B cell (primary cell): ENCODE results near the gene STX8. TPM values are rescaled to one million over a fixed set of nuclear protein-coding genes. Genes with fewer than 3 reads are reported as not detected.

ENCODE experiments used
- ATAC-seq: fragments of 200-7000 bp; cut with Tn5 transposase; one replicate; pipeline ENCODE4 v1.10.0; 2021; ENCODE audit warnings: low read depth, mild to moderate bottlenecking, moderate number of reproducible peaks, moderate library complexity
- CTCF ChIA-PET: fragments of 350-600 bp; sonication (Branson Sonifier 250); formaldehyde crosslinking; loops from one replicate; lab custom pipeline; 2021; ENCODE audit warnings: antibody characterized with exemption, inconsistent platforms; lab: Charles Lee
- POLR2A ChIA-PET: fragments of 350-600 bp; sonication (Branson Sonifier 250); formaldehyde crosslinking; loops from one replicate; lab custom pipeline; 2021; ENCODE audit warnings: antibody characterized with exemption; lab: Charles Lee
- DNase-seq: peaks from one replicate; pipeline ENCODE4 v3.0.0; 2013
- H2AFZ ChIP-seq: 2 replicates; pipeline ENCODE4 v1.6.1; 2012; ENCODE audit warnings: mild to moderate bottlenecking, low read depth, low read length; ENCODE audit not compliant: insufficient read depth, poor library complexity, severe bottlenecking
- H3K27ac ChIP-seq, 2 donors: 1 replicate in 1 of 2; 2 replicates in 1 of 2; pipeline ENCODE4 v1.5.1; 2012 to 2013; ENCODE audit warnings: low read length in 2 of 2, mild to moderate bottlenecking in 2 of 2, moderate library complexity in 1 of 2
- H3K27me3 ChIP-seq, 4 experiments: fragments of 200-600 bp in 1 of 4; sonication (generic) in 1 of 4; replicated peaks in 1 of 4; 1 replicate in 2 of 4; 2 replicates in 2 of 4; pipeline versions ENCODE4 v1.6.1 to v1.7.0; 2013 to 2016; ENCODE audit warnings: low read length in 3 of 4, mild to moderate bottlenecking in 2 of 4, mixed read lengths in 1 of 4, moderate library complexity in 1 of 4; ENCODE audit not compliant: insufficient read depth in 4 of 4, control insufficient read depth in 3 of 4; ENCODE audit errors: control extremely low read depth in 1 of 4
- H3K36me3 ChIP-seq, 2 experiments: replicated peaks in 1 of 2; 1 replicate in 1 of 2; 2 replicates in 1 of 2; pipeline versions ENCODE4 v1.6.1 to v1.7.1; 2013; ENCODE audit warnings: low read length in 1 of 2; ENCODE audit not compliant: insufficient read depth in 2 of 2, control insufficient read depth in 1 of 2; ENCODE audit errors: control extremely low read depth in 1 of 2, extremely low read depth in 1 of 2
- H3K4me1 ChIP-seq, 2 donors: fragments of 200-600 bp in 1 of 2; sonication (generic) in 1 of 2; 1 replicate in 1 of 2; 2 replicates in 1 of 2; pipeline versions ENCODE4 v1.5.1 to v1.6.1; 2013 to 2017; ENCODE audit warnings: low read length in 2 of 2; ENCODE audit not compliant: control insufficient read depth in 2 of 2, insufficient read depth in 2 of 2
- H3K4me2 ChIP-seq: replicated peaks from 2 replicates; pipeline ENCODE3; 2012; ENCODE audit warnings: mild to moderate bottlenecking, low read depth, low read length; ENCODE audit not compliant: poor library complexity, severe bottlenecking
- H3K4me3 ChIP-seq, 5 experiments: fragments of 200-600 bp in 1 of 5; sonication (generic) in 1 of 5; 1 replicate in 3 of 5; 2 replicates in 2 of 5; pipeline versions ENCODE4 v1.5.1 to v1.7.0; 2011 to 2016; ENCODE audit warnings: low read length in 4 of 5, mild to moderate bottlenecking in 4 of 5, low read depth in 2 of 5, control low read depth in 1 of 5, moderate library complexity in 1 of 5; ENCODE audit not compliant: insufficient read depth in 1 of 5; ENCODE audit errors: control extremely low read depth in 1 of 5, extremely low read depth in 1 of 5
- H3K79me2 ChIP-seq: fragments of 200-600 bp; sonication (generic); one replicate; pipeline ENCODE4 v1.6.0; 2016; ENCODE audit warnings: low read length; ENCODE audit not compliant: control insufficient read depth, insufficient read depth
- H3K9ac ChIP-seq: fragments of 200-600 bp; sonication (generic); 2 replicates; pipeline ENCODE4 v1.6.1; 2017; ENCODE audit warnings: mild to moderate bottlenecking, low read length, moderate library complexity
- H3K9me3 ChIP-seq, 3 donors: one replicate each; pipeline versions ENCODE4 v1.6.1 to v1.7.1; 2013; ENCODE audit warnings: low read length in 2 of 3; ENCODE audit not compliant: control insufficient read depth in 2 of 3, insufficient read depth in 1 of 3; ENCODE audit errors: control extremely low read depth in 1 of 3
- H4K20me1 ChIP-seq: 2 replicates; pipeline ENCODE4 v1.6.0; 2012; ENCODE audit warnings: mild to moderate bottlenecking, low read length; ENCODE audit not compliant: insufficient read depth, control insufficient read depth, poor library complexity, severe bottlenecking
- H3K27ac Mint-ChIP-seq: one replicate; pipeline ENCODE4 v1.8.0; 2021; ENCODE audit warnings: mixed read lengths
- H3K27me3 Mint-ChIP-seq: one replicate; pipeline ENCODE4 v1.8.0; 2021; ENCODE audit warnings: mixed read lengths
- H3K4me1 Mint-ChIP-seq: one replicate; pipeline ENCODE4 v1.8.0; 2021; ENCODE audit warnings: mixed read lengths
- H3K4me3 Mint-ChIP-seq: one replicate; pipeline ENCODE4 v1.8.0; 2021; ENCODE audit warnings: mixed read lengths
- H3K9me3 Mint-ChIP-seq: one replicate; pipeline ENCODE4 v1.8.0; 2022; ENCODE audit warnings: mixed read lengths; ENCODE audit not compliant: insufficient read depth
- EZH2 ChIP-seq: IDR thresholded peaks from 2 replicates; pipeline ENCODE4 v1.6.1; 2012; ENCODE audit warnings: borderline replicate concordance, low read depth, mild to moderate bottlenecking, moderate library complexity, low read length; ENCODE audit not compliant: insufficient read depth, poor library complexity, severe bottlenecking
- WGBS: methylation state at CpG from one replicate; pipeline ENCODE4 v1.1.5; 2013; ENCODE audit warnings: missing lambda C conversion rate; ENCODE audit not compliant: insufficient coverage; 5-methylcytosine and 5-hydroxymethylcytosine counted together
- intact Hi-C: fragments of 100-400 bp; cut with micrococcal nuclease; formaldehyde crosslinking; loops from one replicate; pipeline ENCODE4 v1.10.0; 2022
- polyA plus RNA-seq: library from polyadenylated mRNA; depleted of rRNA; stranded (reverse); fragments of >200 nt; gene quantifications from 2 replicates; pipeline ENCODE4 v1.2.3, GENCODE V29; 2012
- total RNA-seq, 2 donors: library from RNA; stranded (reverse); fragments of 120-200 nt in 1 of 2; gene quantifications; 1 replicate in 1 of 2; 2 replicates in 1 of 2; pipeline versions ENCODE4 v1.2.3 to v1.2.4, GENCODE V29; 2013 to 2022
- TF ChIP-seq, protein P1 (sequence below): fragments of 200-600 bp; IDR thresholded peaks from one replicate; pipeline ENCODE4 v1.8.0; 2022; ENCODE audit warnings: antibody characterized with exemption, mild to moderate bottlenecking

STX8 gene
- total and polyA plus RNA-seq, 2 donors (not counting 1 experiment from before 2014, with no cell fraction given), result 35.8 to 61.5 TPM

DNA sequence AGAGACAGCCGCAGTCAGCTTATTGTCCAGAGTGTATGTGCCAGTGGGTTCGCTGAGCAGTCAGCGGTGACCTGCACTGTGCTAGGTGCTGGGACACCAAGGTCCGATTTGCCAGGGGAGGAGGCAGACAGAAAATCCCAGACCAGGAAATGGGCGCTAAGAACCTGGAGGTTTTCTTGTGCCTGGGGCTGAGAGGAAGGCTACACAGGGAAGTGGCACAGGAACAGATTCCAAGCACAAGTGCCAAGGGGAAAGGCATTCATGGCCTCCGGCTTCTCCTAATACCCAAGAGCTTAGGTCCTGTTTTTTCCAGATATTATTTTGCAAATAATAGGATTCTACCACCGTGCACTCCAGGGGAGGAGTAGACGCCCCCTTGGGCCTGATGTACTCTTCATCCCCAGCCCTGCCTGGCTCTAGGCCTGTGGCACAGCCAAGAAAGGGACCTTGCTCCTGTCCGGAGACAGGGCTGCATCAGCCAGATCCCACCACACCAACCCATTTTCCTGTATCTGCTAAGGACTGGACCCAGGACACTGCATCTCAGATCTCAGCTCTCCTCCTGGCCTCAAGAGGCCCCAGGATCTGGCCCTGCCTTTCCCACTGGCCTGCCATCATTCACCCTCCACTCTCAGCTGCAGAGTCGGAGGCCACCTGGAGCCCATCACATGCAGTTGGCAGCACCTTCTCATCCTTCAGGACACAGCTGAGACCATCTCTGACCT lies 367.1 kb downstream of the STX8 start:
- Histone ChIP-seq H2AFZ (no peak overlapping the region), H4K20me1 (no peaks in the 10 kb centered on the region), H3K4me3 (no peak overlapping the region), H3K36me3 (no peaks in the 10 kb centered on the region), H3K27me3 (no peaks in the 10 kb centered on the region), H3K79me2 (no peaks in the 10 kb centered on the region), H3K4me2 (no peak overlapping the region), H3K9me3 (no peaks in the 10 kb centered on the region), H3K9ac (no peak overlapping the region), H3K27ac (no peak overlapping the region), H3K4me1 (peaks cover 20 to 23% of the 10 kb centered on the region in 2 donors)
- ChIA-PET CTCF (no interaction called here), POLR2A (no interaction called here)
- intact Hi-C loops, result no loop called here
- Mint-ChIP-seq H3K4me3 (no peak overlapping the region), H3K27me3 (no peaks in the 10 kb centered on the region), H3K27ac (no peak overlapping the region), H3K4me1 (peaks cover 22% of the 10 kb centered on the region), H3K9me3 (no peaks in the 10 kb centered on the region)
- WGBS, result 92% methylated on average over 9 of the region's 10 CpGs
- no peak for TF ChIP-seq EZH2
- TF ChIP-seq, protein P1, sequence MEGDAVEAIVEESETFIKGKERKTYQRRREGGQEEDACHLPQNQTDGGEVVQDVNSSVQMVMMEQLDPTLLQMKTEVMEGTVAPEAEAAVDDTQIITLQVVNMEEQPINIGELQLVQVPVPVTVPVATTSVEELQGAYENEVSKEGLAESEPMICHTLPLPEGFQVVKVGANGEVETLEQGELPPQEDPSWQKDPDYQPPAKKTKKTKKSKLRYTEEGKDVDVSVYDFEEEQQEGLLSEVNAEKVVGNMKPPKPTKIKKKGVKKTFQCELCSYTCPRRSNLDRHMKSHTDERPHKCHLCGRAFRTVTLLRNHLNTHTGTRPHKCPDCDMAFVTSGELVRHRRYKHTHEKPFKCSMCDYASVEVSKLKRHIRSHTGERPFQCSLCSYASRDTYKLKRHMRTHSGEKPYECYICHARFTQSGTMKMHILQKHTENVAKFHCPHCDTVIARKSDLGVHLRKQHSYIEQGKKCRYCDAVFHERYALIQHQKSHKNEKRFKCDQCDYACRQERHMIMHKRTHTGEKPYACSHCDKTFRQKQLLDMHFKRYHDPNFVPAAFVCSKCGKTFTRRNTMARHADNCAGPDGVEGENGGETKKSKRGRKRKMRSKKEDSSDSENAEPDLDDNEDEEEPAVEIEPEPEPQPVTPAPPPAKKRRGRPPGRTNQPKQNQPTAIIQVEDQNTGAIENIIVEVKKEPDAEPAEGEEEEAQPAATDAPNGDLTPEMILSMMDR, result no peak
- DNase-seq (no peak), ATAC-seq (no peak)

DNA sequence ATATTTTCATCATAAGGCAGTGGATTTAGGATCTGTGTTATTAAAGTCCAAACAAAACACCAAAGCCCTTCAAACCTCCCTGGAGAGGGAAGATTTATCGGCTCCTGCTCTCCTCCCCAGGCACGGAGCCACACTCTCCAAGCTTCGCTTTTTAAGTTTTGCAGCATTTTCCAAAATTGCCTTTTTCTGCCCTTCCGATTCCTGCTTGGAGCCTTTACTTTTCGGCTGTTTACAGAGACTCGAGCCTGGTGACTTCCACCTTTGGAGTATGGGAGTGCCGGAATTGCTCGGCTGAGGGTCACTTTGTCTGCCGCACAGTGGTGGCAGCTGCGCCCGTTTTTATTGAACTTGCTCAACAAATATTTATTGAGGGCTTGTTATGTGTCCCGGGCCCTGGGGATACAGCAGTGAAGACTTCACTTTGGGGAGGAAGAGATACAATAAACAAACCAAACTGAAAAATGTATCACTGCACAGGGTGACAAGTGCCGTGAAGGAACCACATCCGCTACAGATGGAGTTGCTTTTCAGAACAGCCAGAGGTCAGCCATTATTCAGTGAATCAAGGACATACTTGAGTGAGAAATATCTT lies 368.8 kb downstream of the STX8 start:
- H3K4me2 ChIP-seq, result no peak overlapping the region
- POLR2A ChIA-PET, result no interaction called here
- CTCF ChIA-PET, result no interaction called here

More for the DNA sequence above, 368.8 kb downstream of the STX8 start:
- no peak overlapping the region for H3K4me3 Mint-ChIP-seq
- Histone ChIP-seq H4K20me1 (no peaks in the 10 kb centered on the region), H2AFZ (no peak overlapping the region), H3K9ac (no peak overlapping the region), H3K36me3 (no peaks in the 10 kb centered on the region), H3K27ac (no peak overlapping the region), H3K9me3 (no peaks in the 10 kb centered on the region), H3K27me3 (no peaks in the 10 kb centered on the region), H3K4me1 (peaks cover 21 to 26% of the 10 kb centered on the region in 2 donors), H3K79me2 (no peaks in the 10 kb centered on the region), H3K4me3 (no peak overlapping the region)
- peaks cover 29% of the 10 kb centered on the region for H3K4me1 Mint-ChIP-seq
- WGBS, result 95% methylated on average over 7 of the region's 14 CpGs
- ATAC-seq, result no peak
- TF ChIP-seq, protein P1, result no peak
- no peak for TF ChIP-seq EZH2
- DNase-seq, result no peak
- H3K9me3 Mint-ChIP-seq, result no peaks in the 10 kb centered on the region
- intact Hi-C loops, result no loop called here
- no peak overlapping the region for H3K27ac Mint-ChIP-seq
- H3K27me3 Mint-ChIP-seq, result no peaks in the 10 kb centered on the region
